HFFc6 (cell line): ENCODE results near the gene HOXD10. TPM values are rescaled to one million over a fixed set of nuclear protein-coding genes. Genes with fewer than 3 reads are reported as not detected.

Experiments used
- DNase-seq: peaks from one replicate; pipeline ENCODE4 v3.0.0-alpha.2; 2018
- H3K27ac Mint-ChIP-seq: 2 replicates; pipeline ENCODE4 v1.8.0; 2020; ENCODE audit warnings: mild to moderate bottlenecking, mixed read lengths
- H3K27me3 Mint-ChIP-seq: 2 replicates; pipeline ENCODE4 v1.8.0; 2021; ENCODE audit warnings: mild to moderate bottlenecking, moderate library complexity, mixed read lengths; ENCODE audit not compliant: insufficient read depth
- H3K36me3 Mint-ChIP-seq: 2 replicates; pipeline ENCODE4 v1.8.0; 2021; ENCODE audit warnings: low read depth, mixed read lengths
- H3K4me1 Mint-ChIP-seq: 2 replicates; pipeline ENCODE4 v1.8.0; 2020; ENCODE audit warnings: low read depth, mixed read lengths
- H3K4me3 Mint-ChIP-seq: 2 replicates; pipeline ENCODE4 v1.8.0; 2020; ENCODE audit warnings: mild to moderate bottlenecking, moderate library complexity, mixed read lengths
- H3K9me3 Mint-ChIP-seq: 2 replicates; pipeline ENCODE4 v1.8.0; 2020; ENCODE audit warnings: mild to moderate bottlenecking, mixed read lengths
- CTCF ChIP-seq: fragments of 200-600 bp; sonication (generic); IDR thresholded peaks from 2 replicates; pipeline ENCODE4 v1.5.0; 2021; ENCODE audit warnings: antibody characterized with exemption, mild to moderate bottlenecking
- total RNA-seq, 6 experiments: library from RNA; stranded (reverse); fragmentation: NEBNext Ultra II Directional; extraction: Animal tissue kit (Norgen Biotek cat#: 25700); gene quantifications; 2 replicates in 1 of 6; 3 replicates in 5 of 6; pipeline ENCODE4 v1.2.3, GENCODE V29; 2021

The HOXD10 gene
- total RNA-seq, 6 experiments from 2014 or later = 10.9 to 14.5 (median 12.8) TPM

- no peaks in the 10 kb centered on the region for H3K9me3 Mint-ChIP-seq
- TF ChIP-seq CTCF = no peak
These were observed 14.2 kb upstream of the HOXD10 start for GRCh38 chr2:176102309-176102866.

GRCh38 chr2:176103194-176103593 is 13.4 kb upstream of the HOXD10 start:
- peak overlapping the region; percentile 55; the same call in 1 of the 2 replicates for H3K27ac Mint-ChIP-seq
- no peaks in the 10 kb centered on the region for H3K9me3 Mint-ChIP-seq
- peak overlapping the region; percentile 83 for H3K4me3 Mint-ChIP-seq
- no peak for TF ChIP-seq CTCF
- H3K27me3 Mint-ChIP-seq = peaks cover 15% of the 10 kb centered on the region
- DNase-seq = no peak
- H3K36me3 Mint-ChIP-seq = no peaks in the 10 kb centered on the region
- H3K4me1 Mint-ChIP-seq = peaks cover 33% of the 10 kb centered on the region

More at GRCh38 chr2:176102309-176102866, 14.2 kb upstream of the HOXD10 start:
- peaks cover 39% of the 10 kb centered on the region for H3K4me1 Mint-ChIP-seq
- DNase-seq = no peak
- H3K27ac Mint-ChIP-seq = no peak overlapping the region
- H3K36me3 Mint-ChIP-seq = no peaks in the 10 kb centered on the region
- no peak overlapping the region for H3K4me3 Mint-ChIP-seq
- peaks cover 17% of the 10 kb centered on the region for H3K27me3 Mint-ChIP-seq

- Mint-ChIP-seq H3K27ac (peak overlapping the region; percentile 77), H3K27me3 (peaks cover 14% of the 10 kb centered on the region), H3K4me1 (peaks cover 32% of the 10 kb centered on the region), H3K9me3 (no peaks in the 10 kb centered on the region), H3K4me3 (peak overlapping the region; percentile 83), H3K36me3 (no peaks in the 10 kb centered on the region; the same call in 1 of the 2 replicates)
- DNase-seq = no peak
- no peak for TF ChIP-seq CTCF
These were observed 12.7 kb upstream of the HOXD10 start for GRCh38 chr2:176103742-176104315.

- H3K27me3 Mint-ChIP-seq = peaks cover 13% of the 10 kb centered on the region
- peaks cover 5% of the 10 kb centered on the region for H3K36me3 Mint-ChIP-seq
- DNase-seq = peak; percentile 91
- peak overlapping the region; percentile 83 for H3K4me3 Mint-ChIP-seq
- TF ChIP-seq CTCF = peak; percentile 43; the same call in 1 of the 2 replicates
- H3K9me3 Mint-ChIP-seq = no peaks in the 10 kb centered on the region
- peaks cover 37% of the 10 kb centered on the region for H3K4me1 Mint-ChIP-seq
- peak overlapping the region; percentile 77 for H3K27ac Mint-ChIP-seq
These were observed 12.1 kb upstream of the HOXD10 start for GRCh38 chr2:176104316-176105077.

GRCh38 chr2:176105078-176105729 is 11.4 kb upstream of the HOXD10 start:
- Mint-ChIP-seq H3K4me1 (peaks cover 40% of the 10 kb centered on the region), H3K27ac (peak overlapping the region; percentile 77), H3K36me3 (peaks cover 6% of the 10 kb centered on the region), H3K4me3 (peak overlapping the region; percentile 83), H3K27me3 (peaks cover 13% of the 10 kb centered on the region), H3K9me3 (no peaks in the 10 kb centered on the region)
- TF ChIP-seq CTCF = no peak
- DNase-seq = no peak
